Measurements from ENCODE around the gene CCP110. TPM values are rescaled to one million over a fixed set of nuclear protein-coding genes. Genes with fewer than 3 reads are reported as not detected.

Gene CCP110
- total RNA-seq, 4 donors from 2014 or later = 6.4 to 13.7 (median 7.4) TPM

DNA sequence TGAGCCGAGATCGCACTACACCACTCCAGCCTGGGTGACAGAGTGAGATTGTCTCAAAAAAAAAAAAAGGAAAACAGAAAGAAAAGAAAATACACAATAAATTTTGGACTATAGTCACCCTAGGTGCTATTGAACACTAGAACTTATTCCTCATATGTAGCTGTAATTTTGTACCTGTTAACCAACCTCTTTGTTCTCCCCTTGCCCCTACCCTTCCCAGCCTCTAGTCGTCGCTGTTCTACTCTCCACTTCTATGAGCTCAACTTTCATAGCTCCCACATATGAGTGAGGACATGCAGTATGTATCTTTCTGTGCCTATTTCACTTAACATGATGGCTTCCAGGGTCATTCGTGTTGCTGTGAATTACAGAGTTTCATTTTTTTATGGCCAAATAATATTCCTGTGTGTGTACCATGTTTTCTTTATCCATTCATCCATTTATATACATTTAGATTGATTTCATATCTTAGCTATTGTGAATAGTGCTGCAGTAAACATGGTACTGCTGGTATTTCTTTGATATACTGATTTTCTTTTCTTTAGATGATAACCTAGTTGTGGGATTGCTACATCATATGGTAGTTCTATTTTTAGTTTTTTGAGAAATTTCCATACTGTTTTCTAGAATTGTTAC, 60.0 kb downstream of the CCP110 start:
- intact Hi-C loops (cut with DNase I) = no loop called here
- Histone ChIP-seq H3K9me3 (no peaks in the 10 kb centered on the region), H3K27ac (peak overlapping the region in 1 of 4 donors; percentile 13), H3K36me3 (peaks cover 0 to 95% (median 6%) of the 10 kb centered on the region in 3 donors), H3K4me3 (no peak overlapping the region), H3K27me3 (no peaks in the 10 kb centered on the region), H3K4me1 (peaks cover 0 to 13% (median 0%) of the 10 kb centered on the region in 3 donors)
- DNase-seq = no peak
- WGBS, 2 donors = 58 to 66% methylated on average over 5 of the region's 5 CpGs
- no peak for TF ChIP-seq POLR2A (IDR thresholded peaks at IDR 0.05)
- TF ChIP-seq, protein P1, sequence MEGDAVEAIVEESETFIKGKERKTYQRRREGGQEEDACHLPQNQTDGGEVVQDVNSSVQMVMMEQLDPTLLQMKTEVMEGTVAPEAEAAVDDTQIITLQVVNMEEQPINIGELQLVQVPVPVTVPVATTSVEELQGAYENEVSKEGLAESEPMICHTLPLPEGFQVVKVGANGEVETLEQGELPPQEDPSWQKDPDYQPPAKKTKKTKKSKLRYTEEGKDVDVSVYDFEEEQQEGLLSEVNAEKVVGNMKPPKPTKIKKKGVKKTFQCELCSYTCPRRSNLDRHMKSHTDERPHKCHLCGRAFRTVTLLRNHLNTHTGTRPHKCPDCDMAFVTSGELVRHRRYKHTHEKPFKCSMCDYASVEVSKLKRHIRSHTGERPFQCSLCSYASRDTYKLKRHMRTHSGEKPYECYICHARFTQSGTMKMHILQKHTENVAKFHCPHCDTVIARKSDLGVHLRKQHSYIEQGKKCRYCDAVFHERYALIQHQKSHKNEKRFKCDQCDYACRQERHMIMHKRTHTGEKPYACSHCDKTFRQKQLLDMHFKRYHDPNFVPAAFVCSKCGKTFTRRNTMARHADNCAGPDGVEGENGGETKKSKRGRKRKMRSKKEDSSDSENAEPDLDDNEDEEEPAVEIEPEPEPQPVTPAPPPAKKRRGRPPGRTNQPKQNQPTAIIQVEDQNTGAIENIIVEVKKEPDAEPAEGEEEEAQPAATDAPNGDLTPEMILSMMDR (IDR thresholded peaks at IDR 0.05) = peak in 5 of 6 experiments; percentile 60 to 80 (median 73)

DNA sequence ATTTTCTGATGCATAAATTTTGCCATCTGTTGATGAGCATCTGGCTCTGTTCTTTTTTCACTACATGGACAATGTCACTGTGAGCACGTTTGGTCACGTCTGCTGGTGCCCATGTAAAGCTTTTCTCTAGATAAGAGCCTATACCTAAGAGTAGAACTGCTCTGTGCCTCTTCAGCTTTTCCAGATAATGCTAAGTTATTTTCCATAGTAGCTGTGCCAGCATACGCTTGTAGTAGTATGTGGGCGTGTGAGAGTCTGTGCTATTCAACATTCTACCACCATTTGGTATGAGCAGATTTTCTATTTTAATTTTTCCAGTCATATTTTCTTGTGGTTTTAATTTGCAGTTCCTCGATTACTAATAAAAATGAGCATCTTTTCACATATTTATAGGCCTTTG, 64.9 kb downstream of the CCP110 start:
- H3K27ac ChIP-seq = peak overlapping the region in 3 of 4 donors; percentile 22 to 80 (median 39)

DNA sequence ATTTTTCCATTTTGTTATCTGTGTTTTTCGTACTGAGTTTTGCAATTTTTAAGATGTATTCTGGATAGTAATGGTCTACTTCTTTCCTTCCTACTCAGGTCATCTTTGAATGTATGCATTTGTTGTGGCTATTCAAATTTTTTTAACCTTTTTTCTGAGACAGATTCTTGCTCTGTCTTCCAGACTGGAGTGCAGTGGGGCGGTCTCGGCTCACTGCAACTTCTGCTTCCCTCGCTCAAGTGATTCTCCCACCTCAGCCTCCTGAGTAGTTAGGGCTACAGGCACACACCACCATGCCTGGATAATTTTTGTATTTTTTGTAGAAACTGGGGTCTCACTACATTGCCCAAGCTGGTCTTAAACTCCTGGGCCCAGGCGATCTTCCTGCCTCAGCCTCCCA, 65.4 kb downstream of the CCP110 start:
- peak overlapping the region; percentile 22 to 83 (median 60) for H3K27ac ChIP-seq
- no peak overlapping the region for H3K4me3 ChIP-seq
- no peaks in the 10 kb centered on the region for H3K27me3 ChIP-seq
- peaks cover 0 to 23% (median 0%) of the 10 kb centered on the region in 3 donors for H3K4me1 ChIP-seq
- H3K9me3 ChIP-seq = no peaks in the 10 kb centered on the region
- no peak for DNase-seq
- 88 to 90% methylated on average over 5 of the region's 5 CpGs for WGBS, 2 donors
- intact Hi-C loops (cut with DNase I) = no loop called here
- H3K36me3 ChIP-seq = peaks cover 0 to 84% (median 0%) of the 10 kb centered on the region in 3 donors
- no peak for TF ChIP-seq POLR2A (IDR thresholded peaks at IDR 0.05)
- TF ChIP-seq, protein P1 (IDR thresholded peaks at IDR 0.05) = no peak

More for the DNA sequence above, 64.9 kb downstream of the CCP110 start:
- DNase-seq = no peak
- TF ChIP-seq POLR2A (IDR thresholded peaks at IDR 0.05) = no peak
- TF ChIP-seq, protein P1 (IDR thresholded peaks at IDR 0.05) = no peak
- H3K27me3 ChIP-seq = no peaks in the 10 kb centered on the region
- WGBS, 2 donors = 65 to 67% methylated on average over 5 of the region's 5 CpGs
- H3K4me1 ChIP-seq = peaks cover 0 to 23% (median 0%) of the 10 kb centered on the region in 3 donors
- no peaks in the 10 kb centered on the region for H3K9me3 ChIP-seq
- peaks cover 0 to 84% (median 0%) of the 10 kb centered on the region in 3 donors for H3K36me3 ChIP-seq
- H3K4me3 ChIP-seq = no peak overlapping the region
- intact Hi-C loops (cut with DNase I) = no loop called here

DNA sequence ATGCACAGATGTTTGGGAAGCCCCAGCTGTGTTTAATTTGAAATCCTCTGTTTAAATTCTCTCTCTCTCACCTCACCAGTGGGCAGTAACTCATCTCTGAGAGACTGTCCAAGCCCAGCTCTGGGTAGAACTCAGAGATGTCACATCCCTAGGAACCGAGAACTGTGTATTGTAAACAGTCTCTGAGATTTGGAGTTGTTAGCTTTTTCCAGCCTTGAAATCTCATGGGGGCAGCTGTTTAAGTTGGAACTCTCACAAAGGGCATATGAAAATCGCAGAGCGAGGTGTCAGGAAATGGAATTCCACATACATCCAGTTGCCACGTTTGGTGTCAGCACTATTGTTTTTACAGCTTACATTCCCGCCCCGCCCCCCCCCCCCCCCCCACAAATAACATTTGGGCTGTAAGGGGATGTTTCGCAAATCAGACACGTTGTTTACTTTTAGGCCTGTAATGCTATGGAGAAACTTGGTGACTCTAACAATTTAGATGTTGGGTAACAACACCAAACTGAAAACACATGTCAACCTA, 66.1 kb downstream of the CCP110 start:
- Histone ChIP-seq H3K27me3 (no peaks in the 10 kb centered on the region), H3K36me3 (peaks cover 0 to 81% (median 0%) of the 10 kb centered on the region in 3 donors), H3K4me3 (no peak overlapping the region), H3K9me3 (no peaks in the 10 kb centered on the region), H3K4me1 (peaks cover 1 to 26% (median 1%) of the 10 kb centered on the region in 3 donors), H3K27ac (peak overlapping the region; percentile 22 to 83 (median 60))
- intact Hi-C loops (cut with DNase I) = no loop called here
- WGBS, 2 donors = 47 to 51% methylated on average over 5 to 8 of the region's 8 CpGs
- TF ChIP-seq POLR2A (IDR thresholded peaks at IDR 0.05) = no peak
- TF ChIP-seq, protein P1 (IDR thresholded peaks at IDR 0.05) = no peak
- DNase-seq = no peak

DNA sequence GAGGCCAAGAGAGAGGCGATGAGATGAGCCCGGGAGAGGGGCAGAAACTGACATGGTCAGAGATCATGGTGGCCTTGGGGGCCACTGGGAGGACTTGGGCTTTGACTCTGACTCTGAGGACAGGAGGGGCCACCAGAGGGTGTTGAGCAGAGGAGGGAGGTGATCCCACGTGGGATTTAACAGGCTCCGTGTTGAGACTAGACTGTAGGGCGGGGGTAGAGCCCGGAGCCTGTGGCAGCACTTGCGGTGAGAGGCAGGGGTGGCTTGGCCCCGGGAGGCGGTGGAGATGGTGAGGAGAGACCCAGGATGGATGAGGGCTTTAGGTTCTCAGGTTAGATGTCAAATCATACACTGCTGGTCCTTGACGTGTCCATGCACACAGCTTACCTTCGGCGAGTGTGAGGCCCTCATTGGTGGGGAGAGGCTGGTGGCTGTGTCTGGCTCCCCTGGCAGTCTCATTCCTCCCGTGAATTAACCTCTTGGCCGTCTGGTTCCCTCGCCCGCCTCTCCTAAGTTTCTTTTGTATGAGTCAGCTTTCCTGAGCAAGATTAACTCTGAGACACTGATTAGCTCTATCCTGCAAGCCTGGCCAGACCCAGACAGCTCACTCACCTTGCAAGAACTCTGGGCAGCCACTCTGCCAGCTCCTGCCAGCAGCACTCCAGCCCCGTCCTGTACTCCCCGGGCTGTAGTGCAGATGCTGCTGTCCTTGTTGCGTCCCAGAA, 71.5 kb downstream of the CCP110 start:
- peaks cover 0 to 70% (median 0%) of the 10 kb centered on the region in 3 donors for H3K36me3 ChIP-seq
- no peaks in the 10 kb centered on the region for H3K27me3 ChIP-seq
- no peak for TF ChIP-seq POLR2A (IDR thresholded peaks at IDR 0.05)
- TF ChIP-seq, protein P1 (IDR thresholded peaks at IDR 0.05) = peak in 1 of 6 experiments; percentile 13
- peak overlapping the region in 3 of 4 donors; percentile 50 to 73 (median 72) for H3K27ac ChIP-seq
- peaks cover 11 to 25% (median 12%) of the 10 kb centered on the region in 3 donors for H3K4me1 ChIP-seq
- 47 to 77% methylated on average over 11 to 12 of the region's 19 CpGs for WGBS, 2 donors
- no peak overlapping the region for H3K4me3 ChIP-seq
- intact Hi-C loops (cut with DNase I) = no loop called here
- DNase-seq = no peak
- no peaks in the 10 kb centered on the region for H3K9me3 ChIP-seq
